ENCODE data around the gene ZNF526. TPM values are rescaled to one million over a fixed set of nuclear protein-coding genes. Genes with fewer than 3 reads are reported as not detected.

The ZNF526 gene
- total RNA-seq, 1 donor from 2014 or later, result 6.1 TPM

GRCh38 chr19:42185277-42185676 lies 34.8 kb upstream of the ZNF526 start:
- Histone ChIP-seq H3K36me3 (no peaks in the 10 kb centered on the region), H3K4me3 (no peak overlapping the region), H3K27ac (no peak overlapping the region), H3K9me3 (no peaks in the 10 kb centered on the region), H3K4me1 (no peaks in the 10 kb centered on the region), H3K27me3 (no peaks in the 10 kb centered on the region)
- intact Hi-C loops (cut with DNase I), result no loop called here
- TF ChIP-seq POLR2A (IDR thresholded peaks at IDR 0.05) (no peak), CTCF (IDR thresholded peaks at IDR 0.05) (no peak), POLR2AphosphoS5 (IDR thresholded peaks at IDR 0.05; ENCODE audit: insufficient read depth in 1 of 2, low read depth in 1 of 2) (no peak)
- DNase-seq (ENCODE audit: extremely low spot score in 2 of 2), result no peak

- no peaks in the 10 kb centered on the region for H3K27me3 ChIP-seq
- intact Hi-C loops (cut with DNase I), result no loop called here
- DNase-seq (ENCODE audit: extremely low spot score in 2 of 2), result no peak
- H3K9me3 ChIP-seq, result no peaks in the 10 kb centered on the region
- no peaks in the 10 kb centered on the region for H3K36me3 ChIP-seq
- H3K4me1 ChIP-seq, result peaks cover 4% of the 10 kb centered on the region
- no peak overlapping the region for H3K27ac ChIP-seq
- H3K4me3 ChIP-seq, result no peak overlapping the region
- TF ChIP-seq CTCF (IDR thresholded peaks at IDR 0.05) (no peak), POLR2A (IDR thresholded peaks at IDR 0.05) (no peak), POLR2AphosphoS5 (IDR thresholded peaks at IDR 0.05; ENCODE audit: insufficient read depth in 1 of 2, low read depth in 1 of 2) (no peak)
Measured at GRCh38 chr19:42188665-42189064, 31.4 kb upstream of the ZNF526 start.

GRCh38 chr19:42189133-42189532 lies 31.0 kb upstream of the ZNF526 start:
- Histone ChIP-seq H3K4me1 (peaks cover 4% of the 10 kb centered on the region), H3K9me3 (no peaks in the 10 kb centered on the region), H3K36me3 (no peaks in the 10 kb centered on the region), H3K4me3 (no peak overlapping the region), H3K27me3 (no peaks in the 10 kb centered on the region), H3K27ac (no peak overlapping the region)
- no peak for DNase-seq (ENCODE audit: extremely low spot score in 2 of 2)
- TF ChIP-seq POLR2AphosphoS5 (IDR thresholded peaks at IDR 0.05; ENCODE audit: insufficient read depth in 1 of 2, low read depth in 1 of 2), result no peak
- no peak for TF ChIP-seq CTCF (IDR thresholded peaks at IDR 0.05)
- TF ChIP-seq POLR2A (IDR thresholded peaks at IDR 0.05), result no peak
- intact Hi-C loops (cut with DNase I), result no loop called here

GRCh38 chr19:42191330-42191729 lies 28.8 kb upstream of the ZNF526 start:
- intact Hi-C loops (cut with DNase I), result no loop called here

GRCh38 chr19:42191855-42192254 lies 28.3 kb upstream of the ZNF526 start:
- TF ChIP-seq POLR2AphosphoS5 (IDR thresholded peaks at IDR 0.05; ENCODE audit: insufficient read depth in 1 of 2, low read depth in 1 of 2), result peak in 1 of 2 donors; percentile 87
- TF ChIP-seq CTCF (IDR thresholded peaks at IDR 0.05), result no peak
- Histone ChIP-seq H3K27ac (no peak overlapping the region), H3K36me3 (no peaks in the 10 kb centered on the region), H3K4me1 (peaks cover 4% of the 10 kb centered on the region), H3K4me3 (no peak overlapping the region), H3K9me3 (no peaks in the 10 kb centered on the region), H3K27me3 (no peaks in the 10 kb centered on the region)
- DNase-seq (ENCODE audit: extremely low spot score in 2 of 2), result no peak
- intact Hi-C loops (cut with DNase I), result no loop called here

More at GRCh38 chr19:42191330-42191729, 28.8 kb upstream of the ZNF526 start:
- DNase-seq (ENCODE audit: extremely low spot score in 2 of 2), result no peak
- no peaks in the 10 kb centered on the region for H3K27me3 ChIP-seq
- no peaks in the 10 kb centered on the region for H3K9me3 ChIP-seq
- H3K27ac ChIP-seq, result no peak overlapping the region
- peaks cover 4% of the 10 kb centered on the region for H3K4me1 ChIP-seq
- H3K4me3 ChIP-seq, result no peak overlapping the region
- no peaks in the 10 kb centered on the region for H3K36me3 ChIP-seq
- TF ChIP-seq POLR2A (IDR thresholded peaks at IDR 0.05) (no peak), CTCF (IDR thresholded peaks at IDR 0.05) (no peak), POLR2AphosphoS5 (IDR thresholded peaks at IDR 0.05; ENCODE audit: insufficient read depth in 1 of 2, low read depth in 1 of 2) (no peak)

Measured in vagina (tissue), 2 donors.